SH-SY5Y (cell line): ENCODE measurements around the gene USHBP1.

Source experiments
- GATA2 ChIP-seq: IDR thresholded peaks from 2 replicates; pipeline ENCODE4 v1.6.1; 2011; ENCODE audit warnings: mild to moderate bottlenecking, low read depth, low read length
- GATA3 ChIP-seq: IDR thresholded peaks from 2 replicates; pipeline ENCODE4 v1.6.1; 2011; ENCODE audit warnings: low read depth, mild to moderate bottlenecking, low read length, moderate library complexity

- no peak for TF ChIP-seq GATA2
- TF ChIP-seq GATA3 = no peak
Observed at GRCh38 chr19:17266975-17267788, 2.6 kb upstream of the USHBP1 start, which contains the start of gene BABAM1.
